DOHH2 (cell line): ENCODE data around the gene CD109.
"Not testable (repeated sequence)": the region's sequence is repeated elsewhere in the genome, so short reads cannot be mapped to it uniquely, and the experiment has no call there.

Experiments
- EZH2phosphoT487 ChIP-seq: fragments of 200-600 bp; sonication (generic); IDR thresholded peaks from 2 replicates; pipeline ENCODE4 v1.6.1; 2017; ENCODE audit warnings: borderline replicate concordance, mild to moderate bottlenecking, antibody characterized with exemption, low read length, moderate library complexity, mixed read lengths
- TF ChIP-seq, protein P1 (sequence below): fragments of 200-600 bp; sonication (generic); IDR thresholded peaks from one replicate; pipeline ENCODE4 v1.5.1; 2014; ENCODE audit warnings: antibody characterized with exemption, mild to moderate bottlenecking, low read depth, low read length; ENCODE audit not compliant: poor library complexity, severe bottlenecking

- TF ChIP-seq, protein P1, sequence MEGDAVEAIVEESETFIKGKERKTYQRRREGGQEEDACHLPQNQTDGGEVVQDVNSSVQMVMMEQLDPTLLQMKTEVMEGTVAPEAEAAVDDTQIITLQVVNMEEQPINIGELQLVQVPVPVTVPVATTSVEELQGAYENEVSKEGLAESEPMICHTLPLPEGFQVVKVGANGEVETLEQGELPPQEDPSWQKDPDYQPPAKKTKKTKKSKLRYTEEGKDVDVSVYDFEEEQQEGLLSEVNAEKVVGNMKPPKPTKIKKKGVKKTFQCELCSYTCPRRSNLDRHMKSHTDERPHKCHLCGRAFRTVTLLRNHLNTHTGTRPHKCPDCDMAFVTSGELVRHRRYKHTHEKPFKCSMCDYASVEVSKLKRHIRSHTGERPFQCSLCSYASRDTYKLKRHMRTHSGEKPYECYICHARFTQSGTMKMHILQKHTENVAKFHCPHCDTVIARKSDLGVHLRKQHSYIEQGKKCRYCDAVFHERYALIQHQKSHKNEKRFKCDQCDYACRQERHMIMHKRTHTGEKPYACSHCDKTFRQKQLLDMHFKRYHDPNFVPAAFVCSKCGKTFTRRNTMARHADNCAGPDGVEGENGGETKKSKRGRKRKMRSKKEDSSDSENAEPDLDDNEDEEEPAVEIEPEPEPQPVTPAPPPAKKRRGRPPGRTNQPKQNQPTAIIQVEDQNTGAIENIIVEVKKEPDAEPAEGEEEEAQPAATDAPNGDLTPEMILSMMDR, result not testable (repeated sequence)
- not testable (repeated sequence) for TF ChIP-seq EZH2phosphoT487
Measured at GRCh38 chr6:73723480-73723879, 27.5 kb downstream of the CD109 start.
